Lower leg skin (tissue), 3 donors: ENCODE data around the gene COL27A1.

Experiments used
- CTCF ChIP-seq, 3 donors: fragments of 450-650 bp; IDR thresholded peaks; one replicate each; pipeline ENCODE4 v1.5.1; 2016; ENCODE audit warnings: antibody characterized with exemption in 3 of 3, mild to moderate bottlenecking in 3 of 3, moderate library complexity in 2 of 3
- POLR2A ChIP-seq, 2 donors: fragments of 450-650 bp; IDR thresholded peaks; one replicate each; pipeline ENCODE4 v1.6.1; 2016 to 2017; ENCODE audit warnings: antibody characterized with exemption in 2 of 2, mild to moderate bottlenecking in 1 of 2, moderate library complexity in 1 of 2

- no peak for TF ChIP-seq CTCF (IDR thresholded peaks at IDR 0.05)
- no peak for TF ChIP-seq POLR2A (IDR thresholded peaks at IDR 0.05)
These were observed 74.0 kb downstream of the COL27A1 start for GRCh38 chr9:114229295-114229694.
